Stimulated activated CD8-positive, alpha-beta memory T cell treated with anti-CD3 and anti-CD28 coated beads, Interleukin-12 subunit alpha, Interleukin-12 subunit beta, amount 100 ng/mL, for 24 hours (primary cell): ENCODE data around the gene TRIM34.
"Not testable (repeated sequence)": the region's sequence is repeated elsewhere in the genome, so short reads cannot be mapped to it uniquely, and the experiment has no call there.

ENCODE experiments used
- DNase-seq: peaks from one replicate; pipeline ENCODE4 v3.0.0-alpha.2; 2020; ENCODE audit errors: extremely low read depth

The TRIM34 gene

DNA sequence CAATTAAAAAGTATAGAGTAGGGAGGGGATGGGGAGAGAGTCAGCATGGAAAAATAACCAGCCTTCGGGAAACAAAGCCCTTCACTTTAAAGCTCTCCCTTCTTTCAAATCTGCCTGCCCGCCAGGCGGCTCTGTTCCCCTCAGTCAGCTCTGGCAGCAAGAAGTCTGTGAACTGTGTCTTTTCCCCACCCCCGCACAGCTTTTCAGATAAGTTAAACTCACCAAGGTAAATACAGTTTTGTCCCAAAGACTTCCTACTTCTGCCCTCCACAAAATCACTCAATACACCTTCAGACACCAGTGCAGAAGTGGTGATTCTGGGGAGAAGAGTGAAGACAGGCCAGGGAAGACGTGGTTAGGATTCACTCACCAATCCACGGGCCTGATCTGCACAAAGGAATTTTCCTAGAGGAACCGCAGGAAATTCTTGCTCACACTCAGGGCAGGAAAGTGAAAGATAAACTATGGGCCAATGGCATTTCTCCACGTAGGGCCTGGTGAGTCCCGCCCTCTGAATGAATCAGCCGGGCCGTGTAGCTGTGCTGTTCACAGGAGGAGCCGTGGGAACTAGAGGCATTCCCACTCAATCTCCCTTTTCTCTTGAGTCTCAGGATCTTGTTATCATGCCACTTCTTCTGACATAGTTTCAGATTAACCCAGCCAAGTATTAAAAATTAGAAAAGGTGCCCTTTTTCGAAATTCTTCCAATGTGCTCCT lies 60.0 kb downstream of the TRIM34 start, which contains the start of gene TRIM5:
TRIM5 (minus strand) TSS at position 429 of the 717 bp plus-strand sequence. CDS start 4,897 bp downstream, outside the sequence.
- peak; percentile 61 for DNase-seq

GRCh38 chr11:5686426-5686825 lies 61.6 kb downstream of the TRIM34 start:
- DNase-seq, result no peak

DNA sequence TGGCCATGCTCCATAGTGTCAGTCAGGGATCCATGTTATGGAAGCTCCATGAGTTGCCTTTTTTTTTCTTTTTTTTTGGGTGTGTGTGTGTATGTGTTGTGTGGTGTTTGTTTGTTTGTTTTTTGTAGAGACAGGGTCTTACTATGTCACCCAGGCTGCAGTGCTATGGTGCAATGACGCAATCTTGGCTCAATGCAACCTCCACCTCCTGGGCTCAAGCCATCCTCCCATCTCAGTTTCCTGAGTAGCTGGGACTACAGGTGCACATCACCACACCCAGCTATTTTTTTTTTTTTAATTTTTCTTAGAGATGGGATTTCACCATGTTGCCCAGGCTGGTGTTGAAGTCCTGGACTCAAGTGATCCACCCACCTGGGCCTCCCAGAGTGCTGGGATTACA lies 63.7 kb downstream of the TRIM34 start:
- DNase-seq, result no peak

- DNase-seq, result no peak
These were observed 64.8 kb downstream of the TRIM34 start, which contains the start of gene TRIM22 for GRCh38 chr11:5689551-5689983. Gene TRIM22, plus strand, starts transcription at chr11:5689790. Its CDS starts 6,443 bp downstream, at chr11:5696233.

- DNase-seq, result no peak
These were observed 65.4 kb downstream of the TRIM34 start for GRCh38 chr11:5690216-5690615.

DNA sequence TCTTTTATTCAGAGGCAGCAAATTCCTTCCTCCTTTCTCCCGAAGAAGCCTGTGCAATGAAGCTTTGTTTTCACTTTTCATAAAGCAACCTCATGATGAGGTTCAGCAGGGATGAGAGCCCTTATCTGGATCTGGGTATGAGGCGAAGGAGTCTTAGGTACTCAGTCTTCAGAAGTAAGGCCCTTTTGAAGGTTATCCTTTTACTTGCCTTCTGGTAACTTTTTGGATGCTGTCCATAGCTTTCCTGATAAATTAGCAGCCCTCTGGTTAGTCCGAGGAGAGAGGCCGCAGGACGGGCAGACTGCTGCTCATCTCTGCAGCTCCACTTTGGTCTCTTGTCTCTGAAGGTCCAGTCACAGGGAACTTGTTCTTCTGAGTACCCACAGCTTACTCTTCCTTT lies 65.9 kb downstream of the TRIM34 start:
- no peak for DNase-seq

GRCh38 chr11:5691238-5691963 lies 66.6 kb downstream of the TRIM34 start:
- not testable (repeated sequence) for DNase-seq

DNA sequence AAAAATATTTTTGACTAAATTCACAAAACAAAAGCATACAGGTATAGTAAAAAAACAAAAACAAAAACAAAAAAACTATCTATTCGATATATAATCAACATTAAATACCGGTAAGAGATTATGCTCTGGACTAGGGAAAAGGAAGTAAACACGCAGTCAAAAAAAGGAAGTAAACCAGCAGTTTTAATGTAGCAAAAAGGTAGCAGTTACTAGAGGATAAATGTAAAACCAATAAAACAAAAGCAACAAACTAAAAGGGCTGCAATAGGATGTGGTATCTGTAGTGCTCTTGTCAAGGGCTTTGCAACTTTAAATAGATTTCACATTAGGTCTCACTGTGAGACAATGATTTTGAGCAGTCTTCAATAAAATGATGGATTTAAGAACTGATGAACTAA lies 67.2 kb downstream of the TRIM34 start:
- DNase-seq, result no peak
